HepG2 (cell line): Measurements from ENCODE around the gene YPEL3. TPM values are rescaled to one million over a fixed set of nuclear protein-coding genes. Genes with fewer than 3 reads are reported as not detected.

ENCODE experiments used
- BCL6 ChIP-seq: IDR thresholded peaks from 2 replicates; pipeline ENCODE4 v1.6.1; 2016; ENCODE audit warnings: missing genetic modification reagents, missing compliant biosample characterization
- BORCS8-MEF2B ChIP-seq: sonication (generic); formaldehyde crosslinking; IDR thresholded peaks from 2 replicates; pipeline ENCODE4 v1.8.0; 2022; ENCODE audit warnings: mild to moderate bottlenecking, missing genetic modification reagents
- CBX2 ChIP-seq, 2 experiments: fragments of 200-600 bp in 1 of 2; sonication (generic); formaldehyde crosslinking in 1 of 2; IDR thresholded peaks; 2 replicates each; pipeline versions ENCODE4 v1.7.0 to v1.8.1; 2018 to 2022; ENCODE audit warnings: low read depth in 2 of 2, low read length in 1 of 2, mild to moderate bottlenecking in 1 of 2, missing genetic modification reagents in 1 of 2
- CBX5 ChIP-seq: sonication (generic); formaldehyde crosslinking; IDR thresholded peaks from 2 replicates; pipeline ENCODE4 v1.4.0; 2020; ENCODE audit warnings: missing genetic modification reagents, borderline replicate concordance
- FOXM1 ChIP-seq: sonication (generic); formaldehyde crosslinking; IDR thresholded peaks from 2 replicates; pipeline ENCODE4 v1.5.0; 2020; ENCODE audit warnings: missing genetic modification reagents
- HDAC1 ChIP-seq: sonication (generic); formaldehyde crosslinking; IDR thresholded peaks from 2 replicates; pipeline ENCODE4 v1.5.1; 2020; ENCODE audit warnings: mild to moderate bottlenecking, missing genetic modification reagents
- HDAC2 ChIP-seq: sonication (generic); formaldehyde crosslinking; IDR thresholded peaks from 2 replicates; pipeline ENCODE4 v1.4.0; 2020; ENCODE audit warnings: missing genetic modification reagents
- HNRNPH1 ChIP-seq: fragments of 200-400 bp; formaldehyde crosslinking; optimal IDR thresholded peaks from 2 replicates; pipeline ENCODE3; 2017; ENCODE audit warnings: mild to moderate bottlenecking, low read depth, low read length
- KLF6 ChIP-seq: IDR thresholded peaks from 2 replicates; pipeline ENCODE4 v1.8.0; 2016; ENCODE audit warnings: missing biosample characterization, missing genetic modification reagents
- PCBP2 ChIP-seq: fragments of 200-400 bp; formaldehyde crosslinking; optimal IDR thresholded peaks from 2 replicates; pipeline ENCODE3; 2018; ENCODE audit warnings: low read length, low read depth; ENCODE audit not compliant: poor library complexity, severe bottlenecking
- PHB2 ChIP-seq: fragments of 450-650 bp; IDR thresholded peaks from 2 replicates; pipeline ENCODE4 v1.6.1; 2018; ENCODE audit not compliant: partially characterized antibody
- REXO4 ChIP-seq: sonication (generic); formaldehyde crosslinking; IDR thresholded peaks from 2 replicates; pipeline ENCODE4 v1.8.0; 2022; ENCODE audit warnings: missing genetic modification reagents, mild to moderate bottlenecking, borderline replicate concordance
- SAP130 ChIP-seq: IDR thresholded peaks from 2 replicates; pipeline ENCODE4 v1.6.1; 2016; ENCODE audit warnings: low read depth
- ZBTB21 ChIP-seq: sonication (generic); formaldehyde crosslinking; IDR thresholded peaks from 2 replicates; pipeline ENCODE4 v1.4.0; 2020; ENCODE audit warnings: missing genetic modification reagents
- ZBTB38 ChIP-seq: sonication (generic); formaldehyde crosslinking; IDR thresholded peaks from 2 replicates; pipeline ENCODE4 v1.5.1; 2020; ENCODE audit warnings: mild to moderate bottlenecking, missing genetic modification reagents
- ZFP62 ChIP-seq: sonication (generic); formaldehyde crosslinking; IDR thresholded peaks from 2 replicates; pipeline ENCODE4 v1.4.0; 2020; ENCODE audit warnings: missing genetic modification reagents
- ZNF350 ChIP-seq: sonication (generic); formaldehyde crosslinking; IDR thresholded peaks from 2 replicates; pipeline ENCODE4 v1.4.0; 2020; ENCODE audit warnings: mild to moderate bottlenecking, low read depth, missing genetic modification reagents, borderline replicate concordance
- ZNF550 ChIP-seq: sonication (generic); formaldehyde crosslinking; IDR thresholded peaks from 2 replicates; pipeline ENCODE4 v1.4.0; 2020; ENCODE audit warnings: mild to moderate bottlenecking, missing genetic modification reagents, borderline replicate concordance
- polyA plus RNA-seq, 8 experiments: library from polyadenylated mRNA; depleted of rRNA in 3 of 8; stranded (reverse) in 7 of 8; unstranded in 1 of 8; fragments of >200 nt; fragmentation: Illumina TruSeq in 4 of 8; extraction: Trizol in 4 of 8; gene quantifications; 2 replicates each; pipeline versions ENCODE4 v1.2.1 to v1.2.3, GENCODE V29; 2011 to 2016; ENCODE audit warnings: low read depth in 4 of 8, missing spikeins in 1 of 8, mixed read lengths in 1 of 8; ENCODE audit not compliant: insufficient read depth in 1 of 8
- total RNA-seq, 5 experiments: library from RNA; depleted of rRNA; stranded (reverse); fragments of >200 nt; fragmentation: Illumina TruSeq; extraction: Trizol; gene quantifications; 2 replicates each; pipeline ENCODE4 v1.2.3, GENCODE V29; 2016; ENCODE audit warnings: low read depth in 1 of 5
- TF ChIP-seq, protein P1 (sequence below): sonication (generic); formaldehyde crosslinking; IDR thresholded peaks from 2 replicates; pipeline ENCODE4 v1.4.0; 2020; ENCODE audit warnings: missing genetic modification reagents
- TF ChIP-seq, protein P2 (sequence below): sonication (generic); formaldehyde crosslinking; IDR thresholded peaks from 2 replicates; pipeline ENCODE4 v1.9.0; 2021; ENCODE audit warnings: missing genetic modification reagents, borderline replicate concordance
- TF ChIP-seq, protein P3 (sequence below): sonication (generic); formaldehyde crosslinking; IDR thresholded peaks from 2 replicates; pipeline ENCODE4 v1.9.0; 2021; ENCODE audit warnings: missing genetic modification reagents, borderline replicate concordance
- TF ChIP-seq, protein P4 (sequence below): sonication (generic); formaldehyde crosslinking; IDR thresholded peaks from 2 replicates; pipeline ENCODE4 v1.5.1; 2020; ENCODE audit warnings: missing genetic modification reagents, mild to moderate bottlenecking, borderline replicate concordance

Gene YPEL3
- total and polyA plus RNA-seq, 2 of the 13 experiments (the other 11 are each of a cell fraction or from before 2014, with no cell fraction given) = 5.4 to 47.0 TPM

DNA sequence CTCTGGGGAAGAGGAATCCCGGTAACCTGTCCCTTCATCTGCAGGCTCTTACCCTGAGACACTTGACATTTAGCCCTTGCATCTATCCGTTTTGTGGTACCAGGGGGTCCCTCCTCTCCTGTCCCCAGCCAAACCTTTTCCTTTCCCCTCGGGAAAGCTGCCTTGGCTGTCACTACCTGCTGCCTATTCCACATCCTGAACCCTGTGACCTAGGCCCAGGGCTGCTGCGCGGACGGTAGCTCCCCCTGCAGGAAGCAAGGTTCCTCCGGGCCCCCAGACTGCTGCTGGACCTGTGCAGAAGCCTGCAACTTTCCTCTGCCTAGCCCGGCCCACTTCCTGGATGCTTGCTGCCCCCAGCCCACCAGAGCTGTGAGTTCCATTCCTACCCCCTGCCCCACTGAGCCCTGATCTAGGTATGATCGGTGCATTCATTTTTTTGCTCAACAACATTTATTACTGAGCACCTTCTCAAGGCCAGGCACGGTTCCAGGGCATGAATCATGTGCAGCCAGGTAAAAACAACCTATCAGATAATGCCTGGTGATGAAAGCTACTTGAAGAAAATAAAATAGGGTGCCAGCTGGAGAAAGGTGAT is 41.0 kb downstream of the YPEL3 start (continued):
- TF ChIP-seq ZNF550 (CRISPR knock-in tag) = no peak
- TF ChIP-seq HDAC2 (CRISPR knock-in tag) = 0 out of 2 replicates have a peak, but pooled peaks have one; percentile 16
- TF ChIP-seq HNRNPH1 = no peak
- TF ChIP-seq, protein P1, sequence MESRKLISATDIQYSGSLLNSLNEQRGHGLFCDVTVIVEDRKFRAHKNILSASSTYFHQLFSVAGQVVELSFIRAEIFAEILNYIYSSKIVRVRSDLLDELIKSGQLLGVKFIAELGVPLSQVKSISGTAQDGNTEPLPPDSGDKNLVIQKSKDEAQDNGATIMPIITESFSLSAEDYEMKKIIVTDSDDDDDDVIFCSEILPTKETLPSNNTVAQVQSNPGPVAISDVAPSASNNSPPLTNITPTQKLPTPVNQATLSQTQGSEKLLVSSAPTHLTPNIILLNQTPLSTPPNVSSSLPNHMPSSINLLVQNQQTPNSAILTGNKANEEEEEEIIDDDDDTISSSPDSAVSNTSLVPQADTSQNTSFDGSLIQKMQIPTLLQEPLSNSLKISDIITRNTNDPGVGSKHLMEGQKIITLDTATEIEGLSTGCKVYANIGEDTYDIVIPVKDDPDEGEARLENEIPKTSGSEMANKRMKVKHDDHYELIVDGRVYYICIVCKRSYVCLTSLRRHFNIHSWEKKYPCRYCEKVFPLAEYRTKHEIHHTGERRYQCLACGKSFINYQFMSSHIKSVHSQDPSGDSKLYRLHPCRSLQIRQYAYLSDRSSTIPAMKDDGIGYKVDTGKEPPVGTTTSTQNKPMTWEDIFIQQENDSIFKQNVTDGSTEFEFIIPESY = peak; percentile 9; the same call in 1 of the 2 replicates
- TF ChIP-seq SAP130 (CRISPR knock-in tag) = peak; percentile 72
- TF ChIP-seq ZFP62 = no peak
- TF ChIP-seq REXO4 = no peak
- TF ChIP-seq CBX5 = 0 out of 2 replicates have a peak, but pooled peaks have one; percentile 49
- TF ChIP-seq ZBTB38 = no peak; the same call in 1 of the 2 replicates
- TF ChIP-seq FOXM1 = no peak
- TF ChIP-seq, protein P2, sequence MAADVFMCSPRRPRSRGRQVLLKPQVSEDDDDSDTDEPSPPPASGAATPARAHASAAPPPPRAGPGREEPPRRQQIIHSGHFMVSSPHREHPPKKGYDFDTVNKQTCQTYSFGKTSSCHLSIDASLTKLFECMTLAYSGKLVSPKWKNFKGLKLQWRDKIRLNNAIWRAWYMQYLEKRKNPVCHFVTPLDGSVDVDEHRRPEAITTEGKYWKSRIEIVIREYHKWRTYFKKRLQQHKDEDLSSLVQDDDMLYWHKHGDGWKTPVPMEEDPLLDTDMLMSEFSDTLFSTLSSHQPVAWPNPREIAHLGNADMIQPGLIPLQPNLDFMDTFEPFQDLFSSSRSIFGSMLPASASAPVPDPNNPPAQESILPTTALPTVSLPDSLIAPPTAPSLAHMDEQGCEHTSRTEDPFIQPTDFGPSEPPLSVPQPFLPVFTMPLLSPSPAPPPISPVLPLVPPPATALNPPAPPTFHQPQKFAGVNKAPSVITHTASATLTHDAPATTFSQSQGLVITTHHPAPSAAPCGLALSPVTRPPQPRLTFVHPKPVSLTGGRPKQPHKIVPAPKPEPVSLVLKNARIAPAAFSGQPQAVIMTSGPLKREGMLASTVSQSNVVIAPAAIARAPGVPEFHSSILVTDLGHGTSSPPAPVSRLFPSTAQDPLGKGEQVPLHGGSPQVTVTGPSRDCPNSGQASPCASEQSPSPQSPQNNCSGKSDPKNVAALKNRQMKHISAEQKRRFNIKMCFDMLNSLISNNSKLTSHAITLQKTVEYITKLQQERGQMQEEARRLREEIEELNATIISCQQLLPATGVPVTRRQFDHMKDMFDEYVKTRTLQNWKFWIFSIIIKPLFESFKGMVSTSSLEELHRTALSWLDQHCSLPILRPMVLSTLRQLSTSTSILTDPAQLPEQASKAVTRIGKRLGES (CRISPR knock-in tag) = no peak
- TF ChIP-seq BCL6 (CRISPR knock-in tag) = no peak
- peak; percentile 54; the same call in 1 of the 2 replicates for TF ChIP-seq ZNF350
- no peak for TF ChIP-seq ZBTB21
- TF ChIP-seq, protein P3, sequence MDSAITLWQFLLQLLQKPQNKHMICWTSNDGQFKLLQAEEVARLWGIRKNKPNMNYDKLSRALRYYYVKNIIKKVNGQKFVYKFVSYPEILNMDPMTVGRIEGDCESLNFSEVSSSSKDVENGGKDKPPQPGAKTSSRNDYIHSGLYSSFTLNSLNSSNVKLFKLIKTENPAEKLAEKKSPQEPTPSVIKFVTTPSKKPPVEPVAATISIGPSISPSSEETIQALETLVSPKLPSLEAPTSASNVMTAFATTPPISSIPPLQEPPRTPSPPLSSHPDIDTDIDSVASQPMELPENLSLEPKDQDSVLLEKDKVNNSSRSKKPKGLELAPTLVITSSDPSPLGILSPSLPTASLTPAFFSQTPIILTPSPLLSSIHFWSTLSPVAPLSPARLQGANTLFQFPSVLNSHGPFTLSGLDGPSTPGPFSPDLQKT (CRISPR knock-in tag) = no peak
- TF ChIP-seq CBX2 (IDR thresholded peaks at IDR 0.05; ENCODE audit: low read depth, low read length) = no peak
- TF ChIP-seq CBX2 (CRISPR knock-in tag; IDR thresholded peaks at IDR 0.05; ENCODE audit: low read depth) = no peak
- no peak for TF ChIP-seq BORCS8-MEF2B (CRISPR knock-in tag)
- TF ChIP-seq HDAC1 (CRISPR knock-in tag) = peak; percentile 52; the same call in 1 of the 2 replicates
- no peak for TF ChIP-seq PHB2
- TF ChIP-seq KLF6 (CRISPR knock-in tag) = no peak
- TF ChIP-seq PCBP2 = no peak
- TF ChIP-seq, protein P4, sequence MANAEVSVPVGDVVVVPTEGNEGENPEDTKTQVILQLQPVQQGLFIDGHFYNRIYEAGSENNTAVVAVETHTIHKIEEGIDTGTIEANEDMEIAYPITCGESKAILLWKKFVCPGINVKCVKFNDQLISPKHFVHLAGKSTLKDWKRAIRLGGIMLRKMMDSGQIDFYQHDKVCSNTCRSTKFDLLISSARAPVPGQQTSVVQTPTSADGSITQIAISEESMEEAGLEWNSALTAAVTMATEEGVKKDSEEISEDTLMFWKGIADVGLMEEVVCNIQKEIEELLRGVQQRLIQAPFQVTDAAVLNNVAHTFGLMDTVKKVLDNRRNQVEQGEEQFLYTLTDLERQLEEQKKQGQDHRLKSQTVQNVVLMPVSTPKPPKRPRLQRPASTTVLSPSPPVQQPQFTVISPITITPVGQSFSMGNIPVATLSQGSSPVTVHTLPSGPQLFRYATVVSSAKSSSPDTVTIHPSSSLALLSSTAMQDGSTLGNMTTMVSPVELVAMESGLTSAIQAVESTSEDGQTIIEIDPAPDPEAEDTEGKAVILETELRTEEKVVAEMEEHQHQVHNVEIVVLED = no peak
